NCI-H146 (cell line): ENCODE data around the gene ZNF592.

Experiments used
- DNase-seq: peaks from one replicate; lab custom pipeline; 2025; lab: John Stamatoyannopoulos, UW

ZNF592 gene

DNA sequence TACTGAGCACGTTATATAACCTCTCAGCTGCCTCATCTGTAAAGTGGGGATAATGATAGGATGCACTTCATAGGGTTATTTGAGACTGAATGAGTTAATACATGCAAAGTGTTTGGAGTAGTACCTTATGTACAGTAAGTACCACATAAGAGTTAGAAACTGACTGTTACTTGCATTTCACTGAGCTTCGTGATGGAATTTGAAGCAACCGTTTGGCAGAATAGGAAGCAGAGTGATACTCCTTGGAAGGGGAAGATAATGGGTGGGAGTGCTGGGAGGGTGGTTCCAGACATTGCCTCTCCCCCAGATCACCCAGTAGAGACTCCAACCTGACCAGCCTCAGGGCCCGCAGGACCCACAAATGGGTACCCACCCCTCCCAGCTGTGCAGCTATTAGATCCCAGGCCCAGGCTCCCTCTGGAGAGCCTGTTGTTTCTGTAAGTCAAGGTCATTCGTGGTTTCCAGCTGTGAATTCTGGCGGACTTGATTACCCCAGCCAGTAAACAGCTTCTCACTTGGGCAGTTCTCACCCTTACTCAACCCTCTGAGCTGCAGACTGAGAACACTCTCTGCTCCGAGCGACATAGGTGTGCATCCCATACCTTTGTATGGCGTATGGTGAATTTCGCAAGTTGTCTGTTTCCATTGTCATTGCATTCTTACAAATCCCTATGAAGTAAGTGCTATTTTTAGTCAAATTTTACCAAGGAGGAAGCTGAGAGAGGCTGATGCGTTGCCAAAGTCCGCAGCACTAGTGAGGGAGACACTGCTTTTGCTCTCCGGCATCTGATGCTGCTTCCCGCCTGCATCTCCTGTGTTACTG lies 79.9 kb downstream of the ZNF592 start:
- no peak for DNase-seq

DNA sequence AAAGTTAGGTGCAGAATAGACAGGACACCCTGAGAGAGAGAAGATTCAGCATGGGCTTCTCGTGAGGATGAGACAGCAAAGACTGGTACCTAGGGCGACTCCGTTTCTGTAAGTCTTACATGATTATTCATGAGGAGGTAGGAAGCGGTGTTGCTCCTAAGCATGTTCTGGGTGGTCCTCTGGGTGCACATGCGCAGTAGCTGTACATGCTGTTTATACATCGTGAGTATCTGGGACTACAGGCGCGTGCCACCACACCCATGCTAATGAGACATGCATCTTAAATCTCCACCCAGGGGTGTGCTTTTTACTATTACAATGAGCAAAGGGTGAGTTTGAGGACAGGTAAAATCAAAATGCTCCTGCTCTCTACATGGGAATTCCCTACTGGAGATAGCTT lies 81.0 kb downstream of the ZNF592 start:
- DNase-seq = no peak

GRCh38 chr15:84830036-84830435 lies 81.6 kb downstream of the ZNF592 start:
- DNase-seq = no peak

DNA sequence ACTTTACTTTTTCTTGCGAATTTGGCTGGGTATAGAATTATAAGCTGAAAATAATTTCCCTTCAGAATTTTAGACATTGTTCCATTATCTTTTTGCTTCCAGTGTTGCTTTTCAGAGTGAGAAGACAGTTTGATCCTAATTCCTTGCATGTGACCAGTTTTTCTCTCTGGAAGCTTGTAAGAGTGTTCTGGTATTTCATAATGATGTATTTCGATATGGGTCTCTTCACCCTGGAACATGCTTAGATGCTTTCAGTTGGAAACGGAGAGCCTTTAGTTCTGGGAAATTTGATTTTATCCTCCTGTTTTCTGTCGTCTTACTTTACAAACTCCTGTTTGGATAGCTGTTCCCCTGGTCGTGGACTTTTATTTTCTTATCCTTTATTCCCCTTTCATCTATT lies 82.6 kb downstream of the ZNF592 start:
- DNase-seq = no peak

DNA sequence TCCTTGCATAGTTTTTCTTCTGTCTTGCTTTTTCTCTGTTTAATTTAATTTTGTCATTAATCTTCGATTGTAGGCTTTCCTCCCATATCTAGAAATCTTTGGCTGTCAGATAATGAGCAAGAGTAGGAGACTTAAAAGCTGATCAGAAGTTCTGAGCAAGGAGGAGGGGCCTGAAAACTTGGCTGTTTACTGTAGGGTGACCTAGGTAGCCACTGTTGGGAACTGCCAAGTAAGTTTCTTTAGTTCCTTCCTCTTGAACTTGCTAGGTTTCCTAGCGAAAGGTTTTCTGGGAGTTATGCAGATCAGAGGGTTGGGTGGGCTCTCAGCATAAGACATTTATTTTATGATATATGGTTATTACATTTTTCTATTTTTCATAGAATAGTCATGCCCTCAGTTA lies 83.2 kb downstream of the ZNF592 start:
- DNase-seq = no peak

GRCh38 chr15:84832448-84833040 lies 84.2 kb downstream of the ZNF592 start:
- DNase-seq = no peak

DNA sequence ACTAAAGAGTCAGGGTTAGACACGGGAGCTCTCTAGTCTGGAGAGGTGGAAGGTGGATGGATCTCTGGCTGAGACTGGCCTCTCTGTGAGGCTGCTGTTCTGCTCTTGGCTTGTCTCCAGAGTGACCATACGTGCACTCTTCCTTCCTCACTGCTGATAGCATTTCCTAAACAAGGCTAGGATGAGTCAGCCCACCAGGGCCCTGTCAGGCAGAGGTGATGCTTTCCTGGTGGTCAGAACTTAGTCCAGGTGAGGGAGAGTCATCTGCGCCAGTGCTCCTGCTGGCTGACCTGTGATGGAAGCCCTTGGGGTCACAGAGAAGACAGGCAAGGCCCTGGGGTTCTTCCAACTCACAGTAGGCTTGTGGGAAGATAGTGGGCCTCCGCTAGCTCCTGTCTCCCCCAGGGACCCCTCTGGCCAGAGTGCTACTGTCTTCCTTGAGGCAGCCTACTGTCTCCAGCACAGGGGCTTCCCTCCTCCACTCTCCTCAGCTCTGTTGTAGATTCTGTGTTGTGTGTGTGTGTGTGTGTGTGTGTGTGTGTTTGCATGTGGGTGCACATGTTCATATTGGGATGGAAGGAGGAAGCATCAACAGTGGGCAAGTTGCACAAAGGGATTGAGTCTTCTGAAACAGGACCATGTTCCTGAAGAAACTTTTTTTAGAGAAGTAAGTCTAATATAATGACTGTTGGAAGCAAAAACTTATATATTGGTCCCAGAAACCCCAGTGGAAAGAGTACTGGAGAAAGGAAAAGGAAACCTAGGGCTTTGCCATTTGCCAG lies 85.2 kb downstream of the ZNF592 start:
- DNase-seq = no peak

DNA sequence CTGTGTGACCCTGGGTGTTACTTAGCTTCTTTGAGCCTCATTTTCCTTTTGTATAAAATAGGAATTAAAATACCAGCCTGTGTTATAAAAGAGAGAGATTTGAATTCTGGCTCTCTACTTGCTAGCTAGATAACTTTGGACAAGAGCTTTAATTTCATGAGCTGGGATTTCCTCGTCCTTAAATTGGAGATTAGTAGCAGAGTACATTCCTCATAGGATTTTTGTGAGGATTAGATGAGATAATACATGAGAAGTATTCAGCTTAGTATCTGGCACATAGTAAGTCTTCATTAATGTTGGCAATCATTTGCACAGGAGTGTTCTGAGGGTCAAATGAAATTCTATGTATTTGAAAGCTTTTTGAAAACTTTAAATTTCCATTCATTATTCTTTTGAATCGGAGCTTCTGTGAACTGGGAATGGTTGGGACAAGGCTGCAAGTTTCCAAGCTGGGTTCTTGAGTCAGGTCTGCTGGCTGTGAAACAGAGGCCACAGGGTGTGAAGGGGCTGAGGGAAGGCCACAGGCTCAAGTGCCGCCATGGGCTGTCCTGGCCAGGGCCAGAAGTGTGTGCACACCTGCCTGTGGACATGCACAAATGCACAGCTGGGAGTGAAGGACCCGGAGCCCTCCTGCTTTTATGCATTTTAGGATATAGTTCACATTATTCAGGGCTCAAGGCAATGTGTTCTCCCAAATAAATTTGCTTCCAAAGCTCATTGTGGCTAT lies 86.0 kb downstream of the ZNF592 start:
- DNase-seq = no peak

GRCh38 chr15:84834969-84835368 lies 86.6 kb downstream of the ZNF592 start:
- DNase-seq = no peak

GRCh38 chr15:84835661-84836337 lies 87.4 kb downstream of the ZNF592 start:
- DNase-seq = no peak

- DNase-seq = no peak
Measured at GRCh38 chr15:84836844-84837243, 88.5 kb downstream of the ZNF592 start.

- no peak for DNase-seq
Measured at GRCh38 chr15:84839714-84840113, 91.3 kb downstream of the ZNF592 start.

DNA sequence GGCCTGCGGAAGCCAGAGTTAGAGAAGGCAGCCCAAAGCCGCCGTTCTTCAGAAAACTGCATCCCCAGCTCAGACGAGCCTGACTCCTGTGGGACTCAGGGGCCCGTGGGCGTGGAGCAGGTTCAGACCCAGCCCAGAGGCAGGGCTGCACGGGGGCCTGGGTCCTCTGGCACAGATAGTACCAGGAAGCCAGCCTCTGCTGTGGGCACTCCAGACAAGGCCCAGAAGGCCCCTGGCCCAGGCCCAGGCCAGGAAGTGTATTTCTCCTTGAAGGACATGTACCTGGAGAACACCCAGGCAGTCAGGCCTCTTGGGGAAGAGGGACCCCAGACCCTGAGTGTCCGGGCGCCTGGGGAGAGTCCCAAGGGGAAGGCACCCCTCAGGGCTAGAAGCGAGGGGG lies 91.9 kb downstream of the ZNF592 start:
- no peak for DNase-seq

- DNase-seq = peak; percentile 18
Measured at GRCh38 chr15:84840741-84841429, 92.5 kb downstream of the ZNF592 start.

GRCh38 chr15:84842781-84843180 lies 94.4 kb downstream of the ZNF592 start:
- DNase-seq = no peak

- no peak for DNase-seq
Measured at GRCh38 chr15:84844964-84845363, 96.6 kb downstream of the ZNF592 start.

GRCh38 chr15:84845631-84846030 lies 97.2 kb downstream of the ZNF592 start:
- peak; percentile 28 for DNase-seq

- no peak for DNase-seq
Measured at GRCh38 chr15:84846269-84846668, 97.9 kb downstream of the ZNF592 start.

DNA sequence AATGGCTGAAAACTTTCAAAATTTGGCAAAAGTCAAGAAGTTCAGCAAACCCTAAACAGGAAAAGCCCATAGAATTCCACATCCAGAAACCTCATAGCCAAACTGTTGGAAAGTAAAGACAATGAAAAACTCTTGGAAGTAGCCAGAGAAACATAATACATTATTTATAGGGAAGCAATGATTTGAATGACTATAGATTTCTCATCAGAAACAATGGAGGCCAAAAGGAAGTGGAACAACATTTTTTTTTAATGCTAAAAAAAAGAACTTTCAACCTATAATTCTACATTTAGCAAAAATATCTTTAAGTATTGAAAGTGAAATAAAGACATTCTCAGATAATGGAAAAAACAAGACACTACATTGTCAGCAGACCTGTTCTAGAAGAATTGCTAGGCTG lies 99.0 kb downstream of the ZNF592 start:
- no peak for DNase-seq

DNA sequence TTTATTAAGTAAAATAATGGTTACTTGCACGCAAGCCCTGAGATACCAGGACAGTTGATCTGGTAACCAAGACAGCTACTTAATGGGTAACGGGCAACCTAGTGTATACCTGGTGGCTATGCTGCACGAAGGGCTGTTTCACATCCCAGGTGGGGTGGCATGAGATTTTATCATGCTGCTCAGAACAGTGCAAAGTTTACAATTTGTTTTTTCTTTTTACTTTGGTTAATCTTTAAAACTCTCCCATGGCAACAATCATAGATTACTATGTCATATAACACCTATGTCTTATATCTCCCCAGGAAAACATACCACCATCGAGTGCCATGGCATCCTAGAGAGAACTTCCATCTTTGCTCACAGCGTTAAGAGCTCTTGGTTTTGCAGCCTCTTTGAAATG lies 103.8 kb downstream of the ZNF592 start:
- no peak for DNase-seq

GRCh38 chr15:84855136-84855535 lies 106.7 kb downstream of the ZNF592 start:
- DNase-seq = peak; percentile 6
